Activated CD4-positive, alpha-beta T cell treated with anti-CD3 and anti-CD28 coated beads for 24 hours (primary cell): ENCODE measurements around the gene PROM1.

Source experiments
- DNase-seq, 2 donors: peaks; one replicate each; pipeline ENCODE4 v3.0.0-alpha.2; 2020; ENCODE audit warnings: low read depth in 2 of 2

PROM1 gene

DNA sequence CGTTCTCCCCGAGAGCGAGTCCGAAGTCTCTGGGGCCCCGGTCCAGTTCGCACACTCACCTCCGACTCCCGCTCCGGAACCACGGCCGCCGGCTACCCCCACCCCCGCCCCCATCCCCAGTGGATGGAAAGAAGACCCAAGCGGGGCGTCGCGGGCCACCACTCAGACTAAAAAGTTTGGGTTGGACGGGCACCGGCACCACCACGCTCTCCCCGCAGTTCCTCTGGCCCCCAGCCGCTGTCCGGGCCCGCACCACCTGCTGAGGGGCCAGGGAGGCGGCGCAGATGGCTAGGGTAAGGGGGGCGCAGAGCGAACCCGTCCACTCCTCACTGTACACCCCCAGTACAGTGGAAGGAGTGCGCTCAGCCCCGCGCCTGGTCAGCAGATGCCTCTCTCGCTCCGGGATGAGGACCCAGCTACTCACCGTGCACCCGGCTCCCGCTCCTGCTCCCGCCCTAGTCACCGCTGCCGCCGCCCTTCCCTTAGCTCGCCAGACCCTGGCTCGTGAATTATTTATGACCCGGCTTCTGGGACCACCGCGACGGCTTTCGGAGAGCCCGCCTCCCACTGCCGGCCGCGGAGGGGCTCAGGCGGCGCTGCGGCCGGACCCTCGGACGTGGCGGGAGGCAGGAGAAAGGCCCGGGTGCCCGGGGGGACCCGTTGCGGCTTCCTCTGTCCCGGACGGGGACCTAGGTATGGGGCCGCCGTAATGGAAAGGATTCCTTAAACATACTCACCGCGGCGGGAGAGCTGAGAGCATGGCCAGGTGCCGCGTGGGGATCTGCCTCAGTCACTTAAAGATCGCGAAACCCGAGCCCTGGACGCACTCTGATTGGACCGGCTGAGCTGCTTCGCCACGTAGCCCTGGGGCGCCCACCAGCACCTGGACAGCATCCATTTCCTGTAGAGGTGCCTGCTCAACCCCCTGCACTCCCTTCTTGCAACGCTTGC lies at the start of gene PROM1:
Gene PROM1, minus strand, starts transcription at position 783 of the 951 bp plus-strand sequence. CDS start 8,117 bp downstream, outside the sequence.
- DNase-seq: no peak

GRCh38 chr4:16133406-16133805 lies 49.6 kb upstream of the PROM1 start:
- DNase-seq: no peak

GRCh38 chr4:16131293-16131692 lies 47.5 kb upstream of the PROM1 start:
- DNase-seq: no peak

DNA sequence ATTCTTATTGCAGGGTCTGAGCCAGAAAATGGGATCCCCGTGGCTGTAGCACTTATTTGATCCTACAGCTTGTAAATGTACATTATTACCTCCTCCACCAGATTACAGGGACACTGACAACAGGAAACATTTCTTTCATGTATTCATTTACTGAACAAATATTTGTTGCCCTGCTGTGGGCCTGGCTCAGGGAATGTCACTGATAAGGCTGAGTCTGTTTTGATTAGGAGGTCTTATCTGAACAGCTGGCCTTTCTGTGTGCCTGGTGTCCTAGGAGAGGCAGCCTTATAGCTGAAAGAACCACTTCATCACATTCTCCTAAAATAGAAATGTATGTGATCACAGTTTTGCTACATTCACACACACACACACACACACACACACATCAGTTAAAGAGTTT lies 45.5 kb upstream of the PROM1 start:
- DNase-seq: no peak

DNA sequence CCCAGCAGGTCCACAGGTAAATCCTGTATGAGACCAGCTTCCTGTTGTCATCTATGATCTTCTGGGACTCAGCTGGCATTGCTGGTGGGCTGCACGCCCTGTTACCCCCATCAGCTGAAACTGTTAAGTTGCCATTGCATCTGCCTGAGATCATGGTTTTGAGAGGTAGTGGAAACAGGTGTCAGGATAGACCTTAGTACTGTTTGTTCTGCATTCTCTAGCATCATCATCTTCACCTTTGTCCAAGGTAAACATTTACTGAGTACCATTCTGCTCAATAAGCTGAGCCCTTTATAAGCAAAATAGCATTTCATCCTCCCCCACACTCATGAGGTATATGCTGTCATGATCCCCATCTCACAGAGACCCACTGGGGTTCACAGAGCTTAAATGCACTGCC lies 42.9 kb upstream of the PROM1 start:
- DNase-seq: no peak

DNA sequence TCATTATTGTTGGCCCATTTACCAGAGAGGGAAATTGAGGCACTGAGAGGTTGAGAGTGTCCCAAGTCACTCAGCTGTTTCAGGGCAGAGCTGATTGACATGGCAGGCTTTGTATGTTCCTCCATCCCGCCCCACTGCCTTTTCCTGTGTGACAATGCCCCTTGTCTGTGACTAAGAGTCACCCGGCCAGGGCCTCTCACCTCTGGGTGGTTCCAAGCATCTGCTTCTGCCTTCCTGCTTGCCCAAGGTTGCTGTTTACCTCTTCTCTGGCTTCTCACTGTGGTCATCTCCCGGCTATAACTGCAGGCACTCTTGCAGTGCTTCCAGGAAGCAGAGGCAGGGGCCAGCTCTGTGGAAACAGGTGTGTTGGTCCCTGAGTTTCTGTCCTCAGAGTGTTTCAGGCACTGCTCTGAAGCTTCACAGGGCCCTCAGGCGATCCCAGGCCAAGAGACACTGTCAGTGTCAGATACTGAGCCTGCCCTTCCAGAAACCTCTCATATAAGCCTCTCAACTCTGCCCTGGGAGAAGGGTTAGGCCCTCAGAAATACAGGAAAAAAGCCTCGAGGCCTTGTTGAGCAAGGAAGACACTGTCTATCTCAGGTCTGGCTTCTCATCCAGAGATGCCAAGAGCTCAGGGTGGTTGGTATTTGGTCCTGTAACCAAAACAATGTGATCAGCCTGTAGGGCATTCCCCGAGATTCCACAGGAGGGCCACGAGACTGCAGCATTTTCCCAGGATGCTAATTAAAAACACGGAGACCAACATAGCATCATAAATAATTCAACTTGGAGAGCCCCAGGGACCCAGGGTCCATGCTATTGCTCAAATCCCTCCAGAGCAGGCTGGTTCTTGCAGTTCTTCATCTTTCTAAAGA lies 42.0 kb upstream of the PROM1 start:
- DNase-seq: no peak

DNA sequence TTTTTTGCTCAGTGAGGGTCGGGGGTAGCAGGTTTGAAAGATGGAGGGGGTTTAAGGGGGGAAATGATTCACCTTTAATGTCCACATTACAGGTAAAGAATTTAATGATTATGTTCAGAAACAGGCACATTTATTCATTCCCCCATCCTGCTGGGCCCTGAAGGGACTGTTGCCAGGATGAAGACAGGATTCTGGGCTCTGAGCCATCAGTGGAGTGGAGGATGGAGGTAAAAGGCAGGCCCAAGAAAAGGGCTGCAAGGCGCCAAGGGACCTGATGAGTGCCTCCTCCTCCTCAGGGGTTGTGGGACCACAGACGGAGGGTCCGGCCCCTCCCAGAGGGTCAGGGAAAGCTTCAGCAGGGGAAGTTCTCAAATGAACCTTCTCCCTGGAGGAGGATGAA lies 40.4 kb upstream of the PROM1 start:
- no peak for DNase-seq

DNA sequence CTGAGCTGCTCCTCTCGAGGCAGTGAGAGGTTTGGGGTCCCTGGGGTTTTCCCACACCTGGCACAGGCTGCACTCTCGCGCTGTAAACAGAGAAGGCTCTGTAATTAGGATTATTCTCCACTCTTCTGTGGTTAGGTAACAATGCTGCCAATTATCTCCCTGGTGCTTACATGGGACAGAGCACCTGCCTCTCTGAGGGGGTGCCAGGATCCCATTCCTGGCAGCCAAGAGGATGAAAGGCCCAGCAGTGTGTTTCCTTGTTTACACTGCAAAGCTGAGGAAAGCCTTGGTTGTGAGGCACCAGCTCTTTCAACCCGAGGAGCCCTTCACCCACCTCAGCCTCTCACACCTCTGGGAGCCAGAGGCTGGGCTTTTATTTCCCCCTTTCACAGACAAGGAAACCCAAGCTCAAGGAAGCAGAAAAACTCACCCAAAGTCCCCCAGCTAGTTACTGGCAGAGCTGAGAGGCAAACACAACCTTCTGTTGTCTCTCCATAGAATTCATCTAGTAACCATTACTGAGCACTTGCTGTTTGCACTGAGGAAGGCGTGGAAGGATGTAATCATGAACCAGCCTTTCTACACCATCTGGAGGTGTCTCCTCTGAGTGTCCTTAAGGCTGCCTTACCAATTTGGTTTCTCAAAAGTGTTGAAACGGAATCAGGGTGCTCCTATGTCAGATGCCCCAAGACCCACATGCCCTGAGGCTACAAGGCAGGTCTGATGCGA lies 39.7 kb upstream of the PROM1 start:
- DNase-seq: no peak

- DNase-seq: peak in 1 of 2 donors; percentile 19
Measured at GRCh38 chr4:16122784-16123183, 39.0 kb upstream of the PROM1 start.

DNA sequence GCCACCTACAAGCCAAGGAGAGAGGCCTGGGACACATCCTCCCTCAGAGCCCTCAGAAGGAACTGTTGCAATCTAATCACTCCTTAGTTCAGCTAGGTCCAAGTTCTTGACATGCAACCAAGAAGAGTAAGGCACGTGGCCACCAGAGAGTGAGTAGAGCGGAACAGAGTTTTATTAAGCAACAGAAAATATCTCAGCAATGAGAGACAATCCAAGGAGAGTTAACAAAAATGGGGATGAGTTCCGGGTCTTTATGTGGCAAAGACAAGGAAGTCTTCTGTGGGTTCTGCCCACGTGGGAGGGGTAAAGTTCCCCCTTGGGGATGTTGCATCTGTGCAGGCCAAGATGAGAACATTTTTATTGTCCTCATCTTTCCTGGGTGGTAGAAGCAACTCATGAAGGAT lies 38.5 kb upstream of the PROM1 start:
- DNase-seq: no peak

GRCh38 chr4:16120720-16121119 lies 36.9 kb upstream of the PROM1 start:
- no peak for DNase-seq

GRCh38 chr4:16119981-16120380 lies 36.2 kb upstream of the PROM1 start:
- DNase-seq: no peak

DNA sequence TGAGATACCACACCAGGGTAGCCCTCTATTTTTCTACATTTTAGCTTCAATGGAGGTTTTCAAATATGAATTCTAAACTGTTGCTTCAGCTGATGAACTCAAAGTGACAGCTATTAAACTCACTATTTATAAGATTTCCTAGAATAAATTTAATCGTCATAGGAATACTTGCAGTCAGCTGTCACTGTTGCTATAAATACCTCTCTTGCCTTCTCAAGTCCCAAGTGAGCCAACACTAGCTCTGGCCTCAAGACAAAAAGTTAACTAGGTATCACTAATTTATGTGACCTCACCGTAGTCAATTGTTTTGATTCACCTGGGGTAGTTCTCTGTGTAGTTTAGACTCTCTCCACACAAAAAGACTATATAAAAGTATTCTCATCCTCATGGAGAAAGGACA lies 34.3 kb upstream of the PROM1 start:
- no peak for DNase-seq

GRCh38 chr4:16117164-16117563 lies 33.3 kb upstream of the PROM1 start:
- DNase-seq: no peak

DNA sequence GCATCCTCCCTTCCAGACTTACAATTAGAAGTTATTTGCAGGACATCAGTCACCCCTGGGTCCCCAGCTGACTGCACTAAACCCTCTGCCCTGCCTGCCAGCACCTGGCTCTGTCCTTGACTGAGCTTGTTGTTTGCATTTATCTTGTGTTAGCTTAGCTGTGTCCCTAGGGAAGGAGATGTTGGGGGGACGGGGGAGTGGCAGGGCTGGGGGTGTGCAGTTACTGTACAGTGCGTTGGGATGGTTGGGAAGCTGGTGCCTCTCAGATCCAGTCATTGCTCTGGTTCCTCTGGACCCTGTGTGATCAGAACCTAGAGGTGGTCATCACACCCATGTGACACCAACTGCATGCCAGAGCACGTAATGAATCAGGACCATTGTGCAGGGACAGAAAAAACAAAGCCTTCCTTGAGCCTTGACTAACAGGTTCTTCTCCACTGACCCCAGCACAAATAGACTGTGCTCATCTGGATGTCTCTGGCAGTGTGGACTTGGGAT lies 32.7 kb upstream of the PROM1 start:
- no peak for DNase-seq

DNA sequence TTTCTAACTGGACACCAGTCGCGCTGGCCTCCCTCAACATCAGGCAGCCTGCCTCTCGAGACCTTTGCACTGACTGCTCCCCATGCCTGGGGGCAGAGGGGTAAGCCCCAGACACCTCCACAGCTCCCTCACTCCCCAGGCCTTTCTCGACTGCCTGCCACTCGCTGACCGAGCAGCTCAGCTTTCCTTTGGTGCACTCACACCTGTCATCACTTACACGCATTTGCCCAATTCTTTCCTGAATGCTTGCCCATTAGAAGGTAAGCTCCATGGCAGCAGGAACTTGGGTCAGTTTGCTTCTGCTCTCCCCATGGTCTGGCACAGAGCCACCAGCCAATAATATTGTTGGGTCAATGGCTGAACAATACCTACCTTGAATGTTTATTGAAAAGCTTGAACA lies 32.2 kb upstream of the PROM1 start:
- no peak for DNase-seq

GRCh38 chr4:16114546-16114945 lies 30.7 kb upstream of the PROM1 start:
- no peak for DNase-seq

DNA sequence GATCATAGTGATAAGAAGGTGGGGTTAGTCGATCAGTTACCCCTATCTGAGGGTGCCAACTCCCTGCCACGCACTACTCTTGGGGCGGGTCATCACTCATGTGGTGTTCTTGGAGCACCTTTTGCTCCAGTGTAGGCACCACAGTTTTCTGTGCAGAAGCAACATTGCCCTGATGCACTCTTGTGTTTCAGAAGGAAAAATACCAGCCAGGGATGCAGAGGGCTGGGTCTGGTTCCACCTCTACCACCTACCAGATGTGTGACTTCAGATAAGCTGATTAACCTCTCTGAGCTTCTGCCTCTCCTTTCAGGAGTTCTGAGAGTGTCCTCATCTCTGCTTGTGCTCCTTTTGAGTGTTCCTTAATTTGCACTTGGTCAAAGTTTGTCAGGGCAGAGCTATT lies 29.9 kb upstream of the PROM1 start:
- DNase-seq: no peak

DNA sequence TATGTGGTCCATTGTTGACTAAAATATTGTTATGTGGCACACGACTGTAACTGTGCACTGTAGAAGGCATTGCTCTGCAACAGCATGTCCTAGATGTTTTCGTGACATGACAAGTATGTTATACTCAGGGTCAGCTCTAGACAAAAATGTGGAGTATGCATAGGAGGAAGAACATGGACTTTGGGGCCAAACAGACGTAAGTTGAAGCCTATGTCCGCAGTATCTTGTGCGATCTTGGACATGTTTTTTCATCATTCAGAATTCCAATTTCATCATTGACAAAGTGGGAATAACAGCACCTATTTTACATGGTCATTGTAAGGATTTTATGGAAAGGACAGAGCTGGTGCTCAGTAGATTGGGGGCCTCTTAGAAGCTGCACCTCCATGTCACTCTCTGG lies 27.7 kb upstream of the PROM1 start:
- no peak for DNase-seq

DNA sequence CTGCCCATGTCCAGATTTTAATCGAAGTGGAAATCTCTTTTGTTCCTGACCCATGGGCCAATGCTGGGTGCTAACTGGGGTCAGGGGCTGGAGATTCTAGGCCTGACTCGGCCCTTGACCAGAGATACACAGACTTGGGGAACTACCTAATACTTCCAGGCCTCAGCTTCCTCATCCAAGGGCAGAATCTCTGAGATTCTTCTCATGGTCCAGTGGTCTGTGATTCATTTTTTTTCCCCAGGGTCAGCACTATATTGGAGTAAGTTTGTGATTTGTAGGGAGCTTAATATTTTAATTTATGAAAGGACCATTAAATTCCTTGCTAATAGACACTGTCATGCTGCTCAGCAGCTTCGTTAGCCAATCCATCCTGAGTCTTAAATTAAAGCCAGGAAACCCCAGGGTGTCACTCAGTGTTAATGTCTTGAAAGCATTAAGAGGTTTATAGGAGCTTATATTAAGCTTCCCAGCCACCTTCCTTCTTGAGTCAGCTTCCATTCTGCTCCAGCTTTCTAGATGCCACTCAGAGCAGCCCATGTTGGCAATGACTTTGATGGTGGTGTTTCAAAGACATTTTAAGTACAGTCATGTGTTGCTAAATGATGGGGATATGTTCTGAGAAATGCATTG lies 27.0 kb upstream of the PROM1 start:
- DNase-seq: no peak

DNA sequence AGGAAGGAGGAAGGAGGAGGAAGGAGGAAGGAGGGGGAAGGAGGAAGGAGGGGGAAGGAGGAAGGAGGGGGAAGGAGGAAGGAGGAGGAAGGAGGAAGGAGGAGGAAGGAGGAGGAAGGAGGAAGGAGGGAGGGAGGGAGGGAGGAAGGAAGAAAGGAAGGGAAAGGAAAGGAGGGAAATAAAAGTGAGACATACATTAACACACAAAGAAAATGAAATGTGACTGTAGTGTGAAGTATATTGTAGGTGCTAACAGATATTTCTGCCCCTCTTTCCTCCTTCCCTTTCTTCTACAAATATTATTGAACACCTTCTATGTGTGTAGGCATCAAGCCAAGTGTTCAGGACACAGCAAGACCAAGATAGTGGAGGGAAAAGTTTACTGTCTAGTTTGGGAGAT lies 26.4 kb upstream of the PROM1 start:
- no peak for DNase-seq
